ENCODE measurements around the gene GRAMD1B.

Gene GRAMD1B

DNA sequence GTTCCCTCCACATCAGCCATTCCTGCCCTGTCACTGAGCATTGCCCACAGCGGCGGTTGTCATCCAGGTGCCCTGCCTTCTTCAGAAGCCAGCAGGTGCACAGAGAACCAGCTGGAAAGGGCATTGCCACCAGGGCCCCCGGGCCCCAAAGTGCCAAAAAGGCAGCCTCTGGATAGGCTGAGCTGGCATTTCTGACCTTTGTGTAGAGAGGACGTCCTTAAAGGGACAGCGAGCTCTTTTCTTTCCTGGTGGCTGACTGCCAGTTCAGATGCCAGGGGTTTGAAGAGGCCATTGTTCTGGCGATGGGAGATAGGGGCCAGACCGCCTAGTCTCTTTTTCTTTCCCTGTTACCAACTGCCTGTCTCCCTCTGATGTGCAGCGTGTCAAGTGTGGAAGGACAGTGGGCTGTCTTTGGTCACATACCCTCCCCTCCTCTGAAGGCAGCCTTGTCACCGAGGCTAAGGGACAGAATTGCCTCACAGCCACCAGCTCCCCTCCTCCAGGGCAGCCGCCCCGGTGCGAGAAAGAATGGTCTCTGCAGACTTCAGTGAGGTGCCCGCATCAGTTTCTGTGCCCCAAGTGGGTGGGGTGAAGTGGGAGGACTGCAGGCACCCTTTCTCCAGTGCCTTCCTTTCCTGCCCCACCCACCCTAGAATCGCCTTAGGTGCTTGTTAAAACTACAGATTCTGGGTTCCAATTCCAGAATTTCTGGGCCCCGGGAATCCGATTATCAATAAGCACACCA lies 114.7 kb downstream of the GRAMD1B start:
- H4K20me1 ChIP-seq (ENCODE audit: insufficient read depth): no peaks in the 10 kb centered on the region
- H3K4me3 ChIP-seq (IDR thresholded peaks at IDR 0.05; ENCODE audit: insufficient read depth, low read depth, low read length): no peak overlapping the region
- TF ChIP-seq, protein P1, sequence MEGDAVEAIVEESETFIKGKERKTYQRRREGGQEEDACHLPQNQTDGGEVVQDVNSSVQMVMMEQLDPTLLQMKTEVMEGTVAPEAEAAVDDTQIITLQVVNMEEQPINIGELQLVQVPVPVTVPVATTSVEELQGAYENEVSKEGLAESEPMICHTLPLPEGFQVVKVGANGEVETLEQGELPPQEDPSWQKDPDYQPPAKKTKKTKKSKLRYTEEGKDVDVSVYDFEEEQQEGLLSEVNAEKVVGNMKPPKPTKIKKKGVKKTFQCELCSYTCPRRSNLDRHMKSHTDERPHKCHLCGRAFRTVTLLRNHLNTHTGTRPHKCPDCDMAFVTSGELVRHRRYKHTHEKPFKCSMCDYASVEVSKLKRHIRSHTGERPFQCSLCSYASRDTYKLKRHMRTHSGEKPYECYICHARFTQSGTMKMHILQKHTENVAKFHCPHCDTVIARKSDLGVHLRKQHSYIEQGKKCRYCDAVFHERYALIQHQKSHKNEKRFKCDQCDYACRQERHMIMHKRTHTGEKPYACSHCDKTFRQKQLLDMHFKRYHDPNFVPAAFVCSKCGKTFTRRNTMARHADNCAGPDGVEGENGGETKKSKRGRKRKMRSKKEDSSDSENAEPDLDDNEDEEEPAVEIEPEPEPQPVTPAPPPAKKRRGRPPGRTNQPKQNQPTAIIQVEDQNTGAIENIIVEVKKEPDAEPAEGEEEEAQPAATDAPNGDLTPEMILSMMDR (conservative IDR thresholded peaks at IDR 0.05; ENCODE audit: low read depth, low read length): no peak
- no peaks in the 10 kb centered on the region for H3K27me3 ChIP-seq (ENCODE audit: insufficient read depth, low read depth)
- no peaks in the 10 kb centered on the region for H3K79me2 ChIP-seq (ENCODE audit: insufficient read depth, low read depth)
- no peak overlapping the region for H3K27ac ChIP-seq
- H3K36me3 ChIP-seq (ENCODE audit: insufficient read depth): no peaks in the 10 kb centered on the region
- H3K9ac ChIP-seq: no peak overlapping the region
- no peak overlapping the region for H3K4me2 ChIP-seq
- no peak overlapping the region for H2AFZ ChIP-seq (ENCODE audit: low read depth)
- H3K4me1 ChIP-seq (ENCODE audit: low read depth, poor library complexity, severe bottlenecking): no peaks in the 10 kb centered on the region

DNA sequence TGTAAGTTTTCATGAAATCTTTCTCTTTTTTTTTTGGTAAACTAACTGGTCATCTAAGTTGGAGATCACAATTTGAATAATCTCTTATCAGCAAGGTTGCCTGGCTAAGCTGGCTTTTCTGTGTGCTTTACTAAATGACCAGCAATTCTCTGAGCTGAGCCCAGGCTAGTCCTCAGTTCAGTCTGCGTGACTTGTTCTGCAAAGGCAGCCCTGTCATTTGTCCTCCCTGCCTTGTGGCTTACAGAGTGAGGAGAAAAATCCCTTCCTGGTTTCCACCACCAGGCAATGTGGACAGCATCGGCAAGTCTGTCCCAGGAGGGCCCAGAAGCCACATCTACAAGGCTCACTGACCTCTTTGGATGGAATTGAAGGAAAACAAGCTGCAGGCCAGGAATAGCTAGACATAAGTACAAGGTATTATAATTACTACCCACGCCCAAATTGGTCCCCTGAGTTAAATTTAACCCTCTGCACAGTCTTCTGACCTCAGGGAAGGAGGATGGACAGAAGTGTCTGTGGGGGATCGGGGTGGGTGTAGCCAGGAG lies 115.7 kb downstream of the GRAMD1B start:
- Histone ChIP-seq H4K20me1 (ENCODE audit: insufficient read depth) (no peaks in the 10 kb centered on the region), H3K79me2 (ENCODE audit: insufficient read depth, low read depth) (no peaks in the 10 kb centered on the region), H3K4me1 (ENCODE audit: low read depth, poor library complexity, severe bottlenecking) (no peaks in the 10 kb centered on the region), H3K4me3 (IDR thresholded peaks at IDR 0.05; ENCODE audit: insufficient read depth, low read depth, low read length) (no peak overlapping the region), H2AFZ (ENCODE audit: low read depth) (no peak overlapping the region), H3K27me3 (ENCODE audit: insufficient read depth, low read depth) (no peaks in the 10 kb centered on the region), H3K9ac (no peak overlapping the region), H3K27ac (no peak overlapping the region), H3K4me2 (no peak overlapping the region), H3K36me3 (ENCODE audit: insufficient read depth) (no peaks in the 10 kb centered on the region)
- TF ChIP-seq, protein P1 (conservative IDR thresholded peaks at IDR 0.05; ENCODE audit: low read depth, low read length): no peak

DNA sequence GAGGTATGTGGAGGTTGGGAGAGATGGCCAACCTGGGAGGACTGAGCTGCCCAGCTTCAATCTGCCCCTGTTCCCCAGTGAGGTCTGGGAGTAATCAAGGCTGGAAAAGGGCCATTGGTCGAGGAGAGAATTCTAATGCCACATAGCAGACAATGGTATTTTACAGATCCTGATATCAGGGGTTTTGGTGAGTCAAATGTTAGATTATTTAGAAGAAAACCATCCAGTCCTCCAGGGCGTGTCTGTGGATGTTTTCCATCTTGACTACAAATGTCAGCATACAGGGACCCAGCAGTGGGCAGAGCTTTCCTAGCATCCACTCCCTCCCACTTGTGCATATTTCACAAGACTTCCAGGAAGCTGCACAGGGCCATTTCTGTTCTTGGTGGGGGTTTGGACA lies 116.4 kb downstream of the GRAMD1B start:
- TF ChIP-seq, protein P1 (conservative IDR thresholded peaks at IDR 0.05; ENCODE audit: low read depth, low read length): no peak
- H3K4me3 ChIP-seq (IDR thresholded peaks at IDR 0.05; ENCODE audit: insufficient read depth, low read depth, low read length): no peak overlapping the region
- no peak overlapping the region for H2AFZ ChIP-seq (ENCODE audit: low read depth)
- H3K27me3 ChIP-seq (ENCODE audit: insufficient read depth, low read depth): no peaks in the 10 kb centered on the region
- H3K9ac ChIP-seq: no peak overlapping the region
- no peak overlapping the region for H3K27ac ChIP-seq
- H3K36me3 ChIP-seq (ENCODE audit: insufficient read depth): no peaks in the 10 kb centered on the region
- no peaks in the 10 kb centered on the region for H3K79me2 ChIP-seq (ENCODE audit: insufficient read depth, low read depth)
- H3K4me1 ChIP-seq (ENCODE audit: low read depth, poor library complexity, severe bottlenecking): no peaks in the 10 kb centered on the region
- no peak overlapping the region for H3K4me2 ChIP-seq
- no peaks in the 10 kb centered on the region for H4K20me1 ChIP-seq (ENCODE audit: insufficient read depth)

DNA sequence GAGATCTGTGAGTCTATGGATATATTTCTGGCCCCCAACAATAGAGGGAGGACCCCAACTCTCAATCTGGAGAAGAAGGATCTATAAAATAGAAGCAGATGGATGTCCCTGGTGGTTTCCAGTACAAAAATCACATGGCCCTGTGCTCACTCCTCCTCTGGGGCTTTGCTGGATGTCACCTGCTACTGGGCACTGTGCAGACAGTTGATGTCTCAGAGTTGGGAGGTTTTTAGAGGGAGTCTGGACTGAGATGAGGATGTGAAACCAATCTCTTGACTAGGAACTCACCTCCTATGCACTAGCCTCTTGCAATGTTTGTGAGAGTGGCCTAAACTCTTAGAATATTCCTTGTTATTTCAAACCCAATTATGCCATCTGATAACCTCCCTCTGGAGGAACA lies 117.1 kb downstream of the GRAMD1B start:
- H3K36me3 ChIP-seq (ENCODE audit: insufficient read depth): no peaks in the 10 kb centered on the region
- no peak overlapping the region for H3K4me3 ChIP-seq (IDR thresholded peaks at IDR 0.05; ENCODE audit: insufficient read depth, low read depth, low read length)
- no peak overlapping the region for H3K4me2 ChIP-seq
- no peak overlapping the region for H3K9ac ChIP-seq
- H3K27me3 ChIP-seq (ENCODE audit: insufficient read depth, low read depth): no peaks in the 10 kb centered on the region
- no peaks in the 10 kb centered on the region for H3K79me2 ChIP-seq (ENCODE audit: insufficient read depth, low read depth)
- no peaks in the 10 kb centered on the region for H3K4me1 ChIP-seq (ENCODE audit: low read depth, poor library complexity, severe bottlenecking)
- no peak overlapping the region for H2AFZ ChIP-seq (ENCODE audit: low read depth)
- H4K20me1 ChIP-seq (ENCODE audit: insufficient read depth): no peaks in the 10 kb centered on the region
- TF ChIP-seq, protein P1 (conservative IDR thresholded peaks at IDR 0.05; ENCODE audit: low read depth, low read length): no peak
- no peak overlapping the region for H3K27ac ChIP-seq

Measured in KMS-11 (cell line).